ENCODE data around the gene FADS1. TPM values are rescaled to one million over a fixed set of nuclear protein-coding genes. Genes with fewer than 3 reads are reported as not detected.

The FADS1 gene
- total and polyA plus RNA-seq, 2 donors (not counting 1 experiment from before 2014, with no cell fraction given): 173 to 208 TPM

DNA sequence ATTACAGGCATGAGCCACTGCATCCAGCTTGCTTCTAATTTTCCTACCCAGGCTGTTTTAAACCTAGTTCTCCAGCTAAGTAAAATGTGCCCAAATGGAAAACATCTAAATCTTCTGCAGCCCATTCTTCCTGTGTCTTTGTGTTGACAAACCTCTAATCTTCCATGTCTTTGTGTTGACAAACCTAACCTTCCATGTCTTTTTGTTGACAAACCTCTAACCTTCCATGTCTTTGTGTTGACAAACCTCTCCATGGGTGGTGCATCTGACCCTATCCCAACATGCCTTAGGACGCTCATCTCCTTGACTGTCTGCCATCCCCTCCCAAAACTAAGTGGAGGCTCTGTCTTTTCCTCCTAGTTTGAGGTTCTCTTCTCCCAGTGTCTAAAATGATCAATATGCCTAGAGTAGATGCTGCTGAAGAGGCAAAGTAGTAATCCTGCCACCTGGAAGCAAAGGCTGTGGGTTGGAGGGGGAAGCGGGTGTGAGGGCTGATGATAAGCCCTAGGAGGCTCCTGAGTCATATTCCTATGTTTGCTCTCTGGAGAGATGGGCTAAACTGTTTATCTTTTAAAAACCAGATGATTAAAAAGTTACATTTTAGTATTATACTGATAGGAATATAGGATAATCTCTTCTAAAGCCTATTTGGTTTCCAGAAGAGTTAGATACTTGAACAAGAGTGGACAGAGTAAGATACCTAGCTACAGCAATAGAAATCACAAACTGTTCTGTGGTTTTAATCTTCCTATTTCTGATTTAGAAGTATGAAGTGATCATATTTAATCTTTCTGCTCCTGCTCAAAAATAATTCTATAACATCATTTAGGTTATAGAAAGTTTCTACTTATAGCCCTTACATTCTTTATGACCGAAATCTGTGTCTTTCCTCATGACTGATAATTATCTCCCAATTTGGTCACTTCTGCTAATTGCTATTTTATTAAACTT lies 16.2 kb downstream of the FADS1 start:
- no peak overlapping the region for H2AFZ ChIP-seq (ENCODE audit: low read length)
- H3K9me3 ChIP-seq (ENCODE audit: control insufficient read depth, insufficient read depth, low read depth, low read length): no peaks in the 10 kb centered on the region
- no peak overlapping the region for H3K4me3 ChIP-seq (replicated peaks in 1 of 4; ENCODE audit: control extremely low read depth in 1 of 4, insufficient read depth in 1 of 4, low read depth in 3 of 4, low read length in 4 of 4)
- TF ChIP-seq, protein P1, sequence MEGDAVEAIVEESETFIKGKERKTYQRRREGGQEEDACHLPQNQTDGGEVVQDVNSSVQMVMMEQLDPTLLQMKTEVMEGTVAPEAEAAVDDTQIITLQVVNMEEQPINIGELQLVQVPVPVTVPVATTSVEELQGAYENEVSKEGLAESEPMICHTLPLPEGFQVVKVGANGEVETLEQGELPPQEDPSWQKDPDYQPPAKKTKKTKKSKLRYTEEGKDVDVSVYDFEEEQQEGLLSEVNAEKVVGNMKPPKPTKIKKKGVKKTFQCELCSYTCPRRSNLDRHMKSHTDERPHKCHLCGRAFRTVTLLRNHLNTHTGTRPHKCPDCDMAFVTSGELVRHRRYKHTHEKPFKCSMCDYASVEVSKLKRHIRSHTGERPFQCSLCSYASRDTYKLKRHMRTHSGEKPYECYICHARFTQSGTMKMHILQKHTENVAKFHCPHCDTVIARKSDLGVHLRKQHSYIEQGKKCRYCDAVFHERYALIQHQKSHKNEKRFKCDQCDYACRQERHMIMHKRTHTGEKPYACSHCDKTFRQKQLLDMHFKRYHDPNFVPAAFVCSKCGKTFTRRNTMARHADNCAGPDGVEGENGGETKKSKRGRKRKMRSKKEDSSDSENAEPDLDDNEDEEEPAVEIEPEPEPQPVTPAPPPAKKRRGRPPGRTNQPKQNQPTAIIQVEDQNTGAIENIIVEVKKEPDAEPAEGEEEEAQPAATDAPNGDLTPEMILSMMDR (conservative IDR thresholded peaks at IDR 0.05 in 1 of 2, IDR thresholded peaks at IDR 0.05 in 1 of 2; ENCODE audit: low read depth in 1 of 2, low read length in 2 of 2): no peak
- no peaks in the 10 kb centered on the region for H4K20me1 ChIP-seq (ENCODE audit: control insufficient read depth, extremely low read depth, insufficient read depth, low read length)
- no peak overlapping the region for H3K27ac ChIP-seq (ENCODE audit: insufficient read depth, low read length)
- no peak for DNase-seq (ENCODE audit: low read depth in 2 of 2)
- peaks cover 26% of the 10 kb centered on the region for H3K79me2 ChIP-seq (ENCODE audit: control insufficient read depth, insufficient read depth, low read length)
- H3K9ac ChIP-seq (ENCODE audit: insufficient read depth, low read length): no peak overlapping the region
- H3K27me3 ChIP-seq (ENCODE audit: control insufficient read depth, insufficient read depth, low read length): no peaks in the 10 kb centered on the region
- no peak overlapping the region for H3K4me2 ChIP-seq (ENCODE audit: extremely low read depth, insufficient read depth, low read length)
- peaks cover 20% of the 10 kb centered on the region for H3K36me3 ChIP-seq (ENCODE audit: control insufficient read depth, insufficient read depth, low read length)
- H3K4me1 ChIP-seq (ENCODE audit: control insufficient read depth, extremely low read depth, insufficient read depth, low read length): peaks cover 6% of the 10 kb centered on the region

DNA sequence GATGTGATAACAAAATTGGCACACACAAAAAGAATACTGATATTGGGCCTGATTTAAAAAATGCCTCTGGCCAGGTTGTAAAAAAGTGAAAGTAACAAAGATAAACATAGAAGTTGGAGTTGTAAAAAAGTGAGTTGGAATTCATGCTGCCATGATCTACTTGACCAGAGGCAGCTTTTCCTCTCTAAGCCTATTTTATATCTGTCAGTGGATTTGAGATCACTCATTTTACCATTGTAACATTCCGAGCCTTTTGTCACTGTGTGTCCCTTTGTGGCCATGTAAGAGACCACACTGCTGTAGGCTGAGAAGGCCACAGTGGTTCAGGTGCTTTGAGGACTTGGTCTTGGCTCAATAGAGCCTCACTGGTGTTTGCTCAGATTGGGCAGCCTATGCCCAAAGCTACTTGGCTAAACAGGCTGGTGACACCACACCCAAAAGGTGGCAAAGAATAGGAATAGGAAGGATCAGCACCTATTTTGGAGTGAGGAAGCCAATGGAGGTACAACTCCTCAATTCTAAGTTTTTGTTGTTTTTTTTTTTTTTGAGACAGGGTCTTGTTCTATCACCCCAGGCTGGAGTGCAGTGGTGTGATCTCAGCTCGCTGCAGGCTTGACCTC lies 17.0 kb downstream of the FADS1 start:
- DNase-seq (ENCODE audit: low read depth in 2 of 2): no peak
- peaks cover 35% of the 10 kb centered on the region for H3K79me2 ChIP-seq (ENCODE audit: control insufficient read depth, insufficient read depth, low read length)
- no peak overlapping the region for H2AFZ ChIP-seq (ENCODE audit: low read length)
- no peak overlapping the region for H3K4me3 ChIP-seq (replicated peaks in 1 of 4; ENCODE audit: control extremely low read depth in 1 of 4, insufficient read depth in 1 of 4, low read depth in 3 of 4, low read length in 4 of 4)
- H3K9me3 ChIP-seq (ENCODE audit: control insufficient read depth, insufficient read depth, low read depth, low read length): no peaks in the 10 kb centered on the region
- H3K27me3 ChIP-seq (ENCODE audit: control insufficient read depth, insufficient read depth, low read length): no peaks in the 10 kb centered on the region
- H3K4me1 ChIP-seq (ENCODE audit: control insufficient read depth, extremely low read depth, insufficient read depth, low read length): peaks cover 6% of the 10 kb centered on the region
- H3K9ac ChIP-seq (ENCODE audit: insufficient read depth, low read length): no peak overlapping the region
- no peak for TF ChIP-seq EZH2 (IDR thresholded peaks at IDR 0.05; ENCODE audit: low read length, missing control alignments)
- no peaks in the 10 kb centered on the region for H4K20me1 ChIP-seq (ENCODE audit: control insufficient read depth, extremely low read depth, insufficient read depth, low read length)
- no peak overlapping the region for H3K4me2 ChIP-seq (ENCODE audit: extremely low read depth, insufficient read depth, low read length)
- H3K36me3 ChIP-seq (ENCODE audit: control insufficient read depth, insufficient read depth, low read length): peaks cover 18% of the 10 kb centered on the region
- no peak overlapping the region for H3K27ac ChIP-seq (ENCODE audit: insufficient read depth, low read length)

DNA sequence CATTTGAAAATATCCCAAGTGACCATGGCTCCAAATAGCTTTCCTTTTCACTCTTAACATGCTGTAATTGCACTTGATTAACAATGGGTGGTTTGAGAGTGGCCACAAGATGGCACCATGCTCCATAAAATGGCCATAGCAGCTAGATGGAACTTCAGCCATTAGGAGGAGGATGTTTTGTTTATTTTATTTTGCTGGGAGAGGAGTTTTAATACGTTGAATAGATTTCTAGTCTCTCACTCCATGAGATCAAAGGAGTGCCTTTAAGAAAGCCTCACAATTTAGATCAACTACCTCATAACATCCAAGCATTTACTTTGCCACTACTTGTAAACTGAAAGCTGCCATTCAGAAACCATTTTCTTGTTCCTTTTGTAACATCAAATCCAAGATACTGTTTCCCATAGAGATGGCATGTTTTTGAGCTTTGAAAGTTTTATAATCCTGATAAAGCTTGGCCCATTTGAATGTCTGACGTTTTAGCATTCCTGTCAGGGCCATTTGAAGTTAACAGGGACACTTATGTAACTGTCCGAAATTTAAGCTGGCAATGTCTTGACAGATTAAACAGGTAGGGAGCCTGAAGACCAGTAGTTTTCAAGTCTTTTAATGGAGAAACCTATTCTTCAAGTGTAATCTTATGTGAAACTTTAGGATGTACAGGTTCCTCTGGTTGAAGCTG lies 19.4 kb downstream of the FADS1 start:
- no peaks in the 10 kb centered on the region for H3K9me3 ChIP-seq (ENCODE audit: control insufficient read depth, insufficient read depth, low read depth, low read length)
- DNase-seq (ENCODE audit: low read depth in 2 of 2): peak; percentile 76 to 92
- H3K27me3 ChIP-seq (ENCODE audit: control insufficient read depth, insufficient read depth, low read length): no peaks in the 10 kb centered on the region
- no peak overlapping the region for H3K9ac ChIP-seq (ENCODE audit: insufficient read depth, low read length)
- peaks cover 9% of the 10 kb centered on the region for H3K36me3 ChIP-seq (ENCODE audit: control insufficient read depth, insufficient read depth, low read length)
- H3K4me1 ChIP-seq (ENCODE audit: control insufficient read depth, extremely low read depth, insufficient read depth, low read length): peaks cover 7% of the 10 kb centered on the region
- peaks cover 55% of the 10 kb centered on the region for H3K79me2 ChIP-seq (ENCODE audit: control insufficient read depth, insufficient read depth, low read length)
- peak overlapping the region; percentile 10 for H3K27ac ChIP-seq (ENCODE audit: insufficient read depth, low read length)
- H4K20me1 ChIP-seq (ENCODE audit: control insufficient read depth, extremely low read depth, insufficient read depth, low read length): no peaks in the 10 kb centered on the region
- H3K4me2 ChIP-seq (ENCODE audit: extremely low read depth, insufficient read depth, low read length): peak overlapping the region; percentile 36
- no peak overlapping the region for H2AFZ ChIP-seq (ENCODE audit: low read length)
- no peak for TF ChIP-seq EZH2 (IDR thresholded peaks at IDR 0.05; ENCODE audit: low read length, missing control alignments)
- TF ChIP-seq, protein P1 (conservative IDR thresholded peaks at IDR 0.05 in 1 of 2, IDR thresholded peaks at IDR 0.05 in 1 of 2; ENCODE audit: low read depth in 1 of 2, low read length in 2 of 2): peak; percentile 82 to 85
- no peak overlapping the region for H3K4me3 ChIP-seq (replicated peaks in 1 of 4; ENCODE audit: control extremely low read depth in 1 of 4, insufficient read depth in 1 of 4, low read depth in 3 of 4, low read length in 4 of 4)
